ENCODE results near the gene OR10H5.

- TF ChIP-seq CTCF (IDR thresholded peaks at IDR 0.05; ENCODE audit: low read depth, low read length, poor library complexity, severe bottlenecking) (no peak), EZH2phosphoT487 (IDR thresholded peaks at IDR 0.05; ENCODE audit: borderline replicate concordance, low read length) (no peak)
Measured at GRCh38 chr19:15820646-15821045, 33.2 kb downstream of the OR10H5 start.

Measured in DOHH2 (cell line).